Thyroid gland (tissue), 4 donors: ENCODE data around the gene AGTPBP1.

Source experiments
- POLR2A ChIP-seq, 2 donors: fragments of 450-650 bp; IDR thresholded peaks; one replicate each; pipeline ENCODE4 v1.6.1; 2017; ENCODE audit warnings: antibody characterized with exemption in 2 of 2, mild to moderate bottlenecking in 2 of 2, moderate library complexity in 1 of 2
- TF ChIP-seq, protein P1 (sequence below), 6 experiments: fragments of 200-600 bp in 3 of 6; fragments of 450-650 bp in 3 of 6; sonication (generic) in 3 of 6; IDR thresholded peaks; one replicate each; pipeline ENCODE4 v1.5.1; 2016 to 2019; ENCODE audit warnings: antibody characterized with exemption in 6 of 6, mild to moderate bottlenecking in 2 of 6, inconsistent platforms in 1 of 6, moderate library complexity in 1 of 6

DNA sequence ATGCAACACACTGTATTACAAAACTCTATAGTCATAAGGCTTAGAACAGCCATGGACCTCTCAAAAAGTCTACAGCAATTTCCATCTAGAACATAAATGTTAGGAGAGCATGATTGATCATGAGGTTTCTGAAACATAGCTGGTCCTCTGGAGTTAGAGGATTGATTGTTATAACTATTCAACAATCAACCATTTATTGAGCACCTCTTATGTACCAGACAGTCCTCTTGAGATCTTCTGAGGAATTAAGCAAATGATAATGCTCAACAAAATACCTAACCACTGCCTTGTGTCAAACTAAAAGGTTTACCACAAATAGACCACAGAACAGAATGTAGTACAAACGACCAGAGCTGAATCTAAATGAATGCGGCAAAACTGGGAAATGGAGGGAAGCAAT is 3.4 kb upstream of the AGTPBP1 start:
- TF ChIP-seq, protein P1, sequence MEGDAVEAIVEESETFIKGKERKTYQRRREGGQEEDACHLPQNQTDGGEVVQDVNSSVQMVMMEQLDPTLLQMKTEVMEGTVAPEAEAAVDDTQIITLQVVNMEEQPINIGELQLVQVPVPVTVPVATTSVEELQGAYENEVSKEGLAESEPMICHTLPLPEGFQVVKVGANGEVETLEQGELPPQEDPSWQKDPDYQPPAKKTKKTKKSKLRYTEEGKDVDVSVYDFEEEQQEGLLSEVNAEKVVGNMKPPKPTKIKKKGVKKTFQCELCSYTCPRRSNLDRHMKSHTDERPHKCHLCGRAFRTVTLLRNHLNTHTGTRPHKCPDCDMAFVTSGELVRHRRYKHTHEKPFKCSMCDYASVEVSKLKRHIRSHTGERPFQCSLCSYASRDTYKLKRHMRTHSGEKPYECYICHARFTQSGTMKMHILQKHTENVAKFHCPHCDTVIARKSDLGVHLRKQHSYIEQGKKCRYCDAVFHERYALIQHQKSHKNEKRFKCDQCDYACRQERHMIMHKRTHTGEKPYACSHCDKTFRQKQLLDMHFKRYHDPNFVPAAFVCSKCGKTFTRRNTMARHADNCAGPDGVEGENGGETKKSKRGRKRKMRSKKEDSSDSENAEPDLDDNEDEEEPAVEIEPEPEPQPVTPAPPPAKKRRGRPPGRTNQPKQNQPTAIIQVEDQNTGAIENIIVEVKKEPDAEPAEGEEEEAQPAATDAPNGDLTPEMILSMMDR (IDR thresholded peaks at IDR 0.05) = no peak
- no peak for TF ChIP-seq POLR2A (IDR thresholded peaks at IDR 0.05)
